ENCODE results near the gene SLC22A23. TPM values are rescaled to one million over a fixed set of nuclear protein-coding genes. Genes with fewer than 3 reads are reported as not detected.

The SLC22A23 gene
- total RNA-seq, 2 experiments from 2014 or later: 0.90 to 1.0 TPM

- Mint-ChIP-seq H3K4me3 (no peak overlapping the region), H3K36me3 (peaks cover 1% of the 10 kb centered on the region), H3K27ac (no peak overlapping the region), H3K4me1 (ENCODE audit: low read depth) (peaks cover 17% of the 10 kb centered on the region), H3K9me3 (no peaks in the 10 kb centered on the region), H3K27me3 (no peaks in the 10 kb centered on the region)
- ChIA-PET POLR2A (no interaction called here), CTCF (interaction anchor here (0.7 to 1.2 kb wide), 3 partner anchors 29 to 394 kb away, joined by 3 to 6 read pairs (median 4); no protein-coding TSS in a partner anchor)
- intact Hi-C loops (cut with micrococcal nuclease): no loop called here
- no peak for DNase-seq
These were observed 119.1 kb downstream of the SLC22A23 start for GRCh38 chr6:3337521-3338350.

- POLR2A ChIA-PET: no interaction called here
- no peak overlapping the region for H3K27ac Mint-ChIP-seq
- H3K36me3 Mint-ChIP-seq: peaks cover 1% of the 10 kb centered on the region
- no peaks in the 10 kb centered on the region for H3K9me3 Mint-ChIP-seq
- CTCF ChIA-PET: interaction anchor here (0.7 to 1.2 kb wide), 2 partner anchors 30 to 78 kb away, joined by 3 to 4 read pairs; no protein-coding TSS in a partner anchor
- no peaks in the 10 kb centered on the region for H3K27me3 Mint-ChIP-seq
- H3K4me1 Mint-ChIP-seq (ENCODE audit: low read depth): peaks cover 17% of the 10 kb centered on the region
- no peak for DNase-seq
- H3K4me3 Mint-ChIP-seq: no peak overlapping the region
- intact Hi-C loops (cut with micrococcal nuclease): no loop called here
These were observed 119.9 kb downstream of the SLC22A23 start for GRCh38 chr6:3336859-3337515.

- Mint-ChIP-seq H3K9me3 (no peaks in the 10 kb centered on the region), H3K27ac (no peak overlapping the region), H3K4me3 (no peak overlapping the region), H3K36me3 (peaks cover 1% of the 10 kb centered on the region), H3K4me1 (ENCODE audit: low read depth) (peaks cover 19% of the 10 kb centered on the region), H3K27me3 (no peaks in the 10 kb centered on the region)
- ChIA-PET POLR2A (no interaction called here), CTCF (no interaction called here)
- DNase-seq: no peak
- intact Hi-C loops (cut with micrococcal nuclease): no loop called here
These were observed 120.6 kb downstream of the SLC22A23 start for GRCh38 chr6:3336066-3336786.

GRCh38 chr6:3335169-3335568, 121.7 kb downstream of the SLC22A23 start:
- no peak overlapping the region for H3K4me3 Mint-ChIP-seq
- peaks cover 21% of the 10 kb centered on the region for H3K4me1 Mint-ChIP-seq (ENCODE audit: low read depth)
- DNase-seq: no peak
- ChIA-PET POLR2A (no interaction called here), CTCF (no interaction called here)
- H3K27ac Mint-ChIP-seq: no peak overlapping the region
- no peaks in the 10 kb centered on the region for H3K9me3 Mint-ChIP-seq
- peaks cover 1% of the 10 kb centered on the region for H3K36me3 Mint-ChIP-seq
- no peaks in the 10 kb centered on the region for H3K27me3 Mint-ChIP-seq
- intact Hi-C loops (cut with micrococcal nuclease): no loop called here

GRCh38 chr6:3334555-3334954, 122.3 kb downstream of the SLC22A23 start:
- Mint-ChIP-seq H3K36me3 (peaks cover 1% of the 10 kb centered on the region), H3K4me1 (ENCODE audit: low read depth) (peaks cover 21% of the 10 kb centered on the region), H3K27me3 (no peaks in the 10 kb centered on the region), H3K27ac (no peak overlapping the region), H3K4me3 (no peak overlapping the region), H3K9me3 (no peaks in the 10 kb centered on the region)
- ChIA-PET POLR2A (no interaction called here), CTCF (no interaction called here)
- DNase-seq: no peak
- intact Hi-C loops (cut with micrococcal nuclease): no loop called here

- ChIA-PET POLR2A (no interaction called here), CTCF (no interaction called here)
- H3K27ac Mint-ChIP-seq: no peak overlapping the region
- peaks cover 1% of the 10 kb centered on the region for H3K36me3 Mint-ChIP-seq
- DNase-seq: no peak
- H3K27me3 Mint-ChIP-seq: no peaks in the 10 kb centered on the region
- no peak overlapping the region for H3K4me3 Mint-ChIP-seq
- H3K4me1 Mint-ChIP-seq (ENCODE audit: low read depth): peaks cover 12% of the 10 kb centered on the region
- intact Hi-C loops (cut with micrococcal nuclease): no loop called here
- no peaks in the 10 kb centered on the region for H3K9me3 Mint-ChIP-seq
These were observed 123.6 kb downstream of the SLC22A23 start for GRCh38 chr6:3333263-3333662.

- intact Hi-C loops (cut with micrococcal nuclease): no loop called here
These were observed 124.9 kb downstream of the SLC22A23 start for GRCh38 chr6:3331971-3332370.

GRCh38 chr6:3331494-3331893, 125.4 kb downstream of the SLC22A23 start:
- Mint-ChIP-seq H3K27me3 (peaks cover 2% of the 10 kb centered on the region), H3K4me3 (no peak overlapping the region), H3K36me3 (peaks cover 1% of the 10 kb centered on the region), H3K4me1 (ENCODE audit: low read depth) (peaks cover 4% of the 10 kb centered on the region), H3K27ac (no peak overlapping the region), H3K9me3 (no peaks in the 10 kb centered on the region)
- CTCF ChIA-PET: no interaction called here
- DNase-seq: no peak
- POLR2A ChIA-PET: no interaction called here
- intact Hi-C loops (cut with micrococcal nuclease): no loop called here

More at GRCh38 chr6:3331971-3332370, 124.9 kb downstream of the SLC22A23 start:
- CTCF ChIA-PET: no interaction called here
- POLR2A ChIA-PET: no interaction called here
- Mint-ChIP-seq H3K27ac (no peak overlapping the region), H3K36me3 (peaks cover 1% of the 10 kb centered on the region), H3K27me3 (peaks cover 2% of the 10 kb centered on the region), H3K9me3 (no peaks in the 10 kb centered on the region), H3K4me3 (no peak overlapping the region), H3K4me1 (ENCODE audit: low read depth) (peaks cover 4% of the 10 kb centered on the region)
- DNase-seq: no peak

- intact Hi-C loops (cut with micrococcal nuclease): no loop called here
- Mint-ChIP-seq H3K4me1 (ENCODE audit: low read depth) (peaks cover 4% of the 10 kb centered on the region), H3K27me3 (peaks cover 2% of the 10 kb centered on the region), H3K4me3 (no peak overlapping the region), H3K27ac (no peak overlapping the region), H3K36me3 (no peaks in the 10 kb centered on the region), H3K9me3 (no peaks in the 10 kb centered on the region)
- POLR2A ChIA-PET: no interaction called here
- DNase-seq: no peak
- CTCF ChIA-PET: interaction anchor here (0.6 kb wide), 1 partner anchor 79 kb away, joined by 3 read pairs; no protein-coding TSS in a partner anchor
These were observed 126.7 kb downstream of the SLC22A23 start for GRCh38 chr6:3330199-3330598.

- no peaks in the 10 kb centered on the region for H3K9me3 Mint-ChIP-seq
- H3K27ac Mint-ChIP-seq: no peak overlapping the region
- H3K4me1 Mint-ChIP-seq (ENCODE audit: low read depth): peaks cover 10% of the 10 kb centered on the region
- no peaks in the 10 kb centered on the region for H3K36me3 Mint-ChIP-seq
- CTCF ChIA-PET: no interaction called here
- intact Hi-C loops (cut with micrococcal nuclease): no loop called here
- no peak overlapping the region for H3K4me3 Mint-ChIP-seq
- no peak for DNase-seq
- POLR2A ChIA-PET: no interaction called here
- peaks cover 2% of the 10 kb centered on the region for H3K27me3 Mint-ChIP-seq
These were observed 127.3 kb downstream of the SLC22A23 start for GRCh38 chr6:3329393-3330051.

GRCh38 chr6:3328796-3329195, 128.1 kb downstream of the SLC22A23 start:
- DNase-seq: no peak
- H3K27me3 Mint-ChIP-seq: peaks cover 2% of the 10 kb centered on the region
- H3K4me3 Mint-ChIP-seq: no peak overlapping the region
- H3K4me1 Mint-ChIP-seq (ENCODE audit: low read depth): peaks cover 16% of the 10 kb centered on the region
- no peak overlapping the region for H3K27ac Mint-ChIP-seq
- intact Hi-C loops (cut with micrococcal nuclease): no loop called here
- CTCF ChIA-PET: interaction anchor here (1.0 kb wide), 1 partner anchor 13 kb away, joined by 3 read pairs; no protein-coding TSS in a partner anchor
- H3K9me3 Mint-ChIP-seq: no peaks in the 10 kb centered on the region
- POLR2A ChIA-PET: no interaction called here
- H3K36me3 Mint-ChIP-seq: no peaks in the 10 kb centered on the region

GRCh38 chr6:3328145-3328544, 128.7 kb downstream of the SLC22A23 start:
- Mint-ChIP-seq H3K9me3 (no peaks in the 10 kb centered on the region), H3K36me3 (no peaks in the 10 kb centered on the region), H3K27ac (no peak overlapping the region), H3K4me1 (ENCODE audit: low read depth) (peaks cover 16% of the 10 kb centered on the region), H3K27me3 (peaks cover 2% of the 10 kb centered on the region), H3K4me3 (no peak overlapping the region)
- ChIA-PET POLR2A (no interaction called here), CTCF (interaction anchor here (1.0 kb wide), 1 partner anchor 12 kb away, joined by 3 read pairs; no protein-coding TSS in a partner anchor)
- no peak for DNase-seq
- intact Hi-C loops (cut with micrococcal nuclease): no loop called here

All from activated CD4-positive, alpha-beta memory T cell treated with anti-CD3 and anti-CD28 coated beads for 36 hours (primary cell).